Heart left ventricle (tissue), 16 donors: Measurements from ENCODE around the gene SLC22A4. TPM values are rescaled to one million over a fixed set of nuclear protein-coding genes. Genes with fewer than 3 reads are reported as not detected.

Source experiments
- ATAC-seq, 4 donors: fragments of 200-7000 bp; cut with Tn5 transposase; one replicate each; pipeline ENCODE4 v1.9.1; 2020 to 2022; ENCODE audit warnings: moderate library complexity in 4 of 4, mild to moderate bottlenecking in 3 of 4, moderate number of reproducible peaks in 1 of 4
- DNase-seq, 5 donors: peaks; one replicate each; pipeline ENCODE4 v3.0.0-alpha.2; 2020
- H3K27ac ChIP-seq, 12 donors: fragments of 200-600 bp; sonication (generic) in 4 of 12; one replicate each; pipeline versions ENCODE4 v1.5.0 to v1.8.0; 2016 to 2022; ENCODE audit warnings: mild to moderate bottlenecking in 2 of 12
- H3K27me3 ChIP-seq, 9 donors: fragments of 200-600 bp; sonication (generic) in 2 of 9; one replicate each; pipeline versions ENCODE4 v1.5.1 to v1.8.0; 2016 to 2022; ENCODE audit warnings: mild to moderate bottlenecking in 3 of 9
- H3K36me3 ChIP-seq, 9 donors: fragments of 200-600 bp; sonication (generic) in 2 of 9; one replicate each; pipeline versions ENCODE4 v1.5.0 to v1.8.0; 2018 to 2022; ENCODE audit warnings: mild to moderate bottlenecking in 2 of 9
- H3K4me1 ChIP-seq, 12 donors: fragments of 200-600 bp; sonication (generic) in 4 of 12; one replicate each; pipeline versions ENCODE4 v1.5.0 to v1.8.0; 2016 to 2022; ENCODE audit warnings: mild to moderate bottlenecking in 3 of 12
- H3K4me3 ChIP-seq, 12 donors: fragments of 200-600 bp; sonication (generic) in 4 of 12; one replicate each; pipeline versions ENCODE4 v1.5.0 to v1.8.0; 2017 to 2022; ENCODE audit warnings: mild to moderate bottlenecking in 9 of 12, moderate library complexity in 4 of 12
- H3K9me3 ChIP-seq, 12 donors: fragments of 200-600 bp; sonication (generic) in 4 of 12; one replicate each; pipeline versions ENCODE4 v1.5.0 to v1.8.0; 2016 to 2022; ENCODE audit warnings: mild to moderate bottlenecking in 1 of 12
- CTCF ChIP-seq, 12 donors: fragments of 200-600 bp; sonication (generic) in 4 of 12; IDR thresholded peaks; one replicate each; pipeline versions ENCODE4 v1.5.0 to v1.8.0; 2018 to 2022; ENCODE audit warnings: antibody characterized with exemption in 12 of 12, mild to moderate bottlenecking in 5 of 12
- POLR2A ChIP-seq, 2 donors: fragments of 450-650 bp; IDR thresholded peaks; one replicate each; pipeline ENCODE4 v1.6.1; 2017; ENCODE audit warnings: antibody characterized with exemption in 2 of 2, mild to moderate bottlenecking in 2 of 2, moderate library complexity in 2 of 2
- WGBS, 4 donors: extraction: QIAGEN DNeasy Blood & Tissue Kit in 2 of 4; methylation state at CpG; one replicate each; pipeline versions ENCODE4 v1.1.5 to v1.1.7; 2013 to 2018; 5-methylcytosine and 5-hydroxymethylcytosine counted together
- intact Hi-C, 10 donors: fragments of 100-400 bp; cut with DNase I; formaldehyde crosslinking; loops; one replicate each; pipeline versions ENCODE4 v1.11.1 to v1.14.2; 2022
- polyA plus RNA-seq, 2 donors: library from polyadenylated mRNA; stranded (reverse); fragments of 200-250 nt; gene quantifications; one replicate each; pipeline ENCODE4 v1.2.3, GENCODE V29; 2013
- total RNA-seq, 9 donors: library from RNA; depleted of rRNA in 2 of 9; stranded (reverse); fragments of >200 nt in 2 of 9; fragmentation: NEBNext Ultra II Directional in 3 of 9; extraction: Animal tissue kit (Norgen Biotek cat#: 25700) in 3 of 9; gene quantifications; one replicate each; pipeline versions ENCODE4 v1.1.0 to v1.2.4, GENCODE V29; 2016 to 2023
- donor health status: ischemic (EF 13 %, LVEDD 7.1; RV severe dilation, severe dysfunction).
- donor health status: healthy with polysubstance abuse.
- donor health status: DM: no; HTN: yes; CAD: no.
- donor health status: DM: no; HTN: no; CAD: no.
- donor health status: ischemic (EF 25% LVEDD 6.9; RV normal size, moderate dysfunction).
- donor health status: ischemic (EF 25% LVEDD 5.7; RV mildly dilated, moderate dysfunction).
- donor health status: healthy.
- donor health status: DM: yes; HTN: yes; CAD: no.
- donor health status: ischemic (EF 35%, LVEDD 5.7; RV mildly dilated, moderate dysfunction).
- donor health status: nonischemic (EF 11% LVEDD 7.7; RV severe dilation, severe dysfunction).
- donor health status: DM: yes; HTN: yes; CAD: no.
- donor health status: PGD.
- donor health status: ischemic (EF 29% LVEDD 5.4; RV normal size, mild dysfunction).
- donor health status: nonischemic (EF 23%, LVEDD 6.1; RV moderate dilation, normal function).

SLC22A4 gene
- total and polyA plus RNA-seq, 11 donors, result 0.30 to 4.9 (median 2.2) TPM

DNA sequence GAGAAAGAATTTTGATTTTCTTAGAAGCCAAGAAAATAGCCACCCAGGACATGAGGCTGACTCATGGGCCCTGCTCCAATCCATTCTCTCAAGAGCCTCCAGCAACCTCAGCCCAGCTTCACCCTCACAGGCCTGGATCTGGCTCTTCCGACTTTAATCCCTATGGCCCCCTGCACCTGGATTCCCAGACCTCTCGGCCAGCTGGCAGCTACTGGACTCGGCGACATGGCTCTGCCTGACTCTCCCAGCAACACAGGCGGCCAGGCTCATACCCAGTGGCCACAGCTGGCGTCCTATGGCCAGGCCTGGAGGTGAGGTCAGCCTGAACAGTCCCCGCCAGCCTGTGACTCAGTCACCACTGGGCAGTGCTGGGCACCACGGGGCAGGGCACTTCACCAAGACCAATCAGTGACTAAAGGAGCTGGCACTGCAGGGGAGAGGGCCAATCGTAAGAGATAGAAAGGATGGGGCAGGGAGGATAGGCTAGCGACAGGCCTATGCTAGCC, 42.9 kb upstream of the SLC22A4 start:
- peak in 1 of 5 donors; percentile 12 for DNase-seq
- 89 to 99% (median 94%) methylated on average over 10 of the region's 10 CpGs for WGBS, 4 donors
- H3K4me1 ChIP-seq, result peaks cover 0 to 14% (median 8%) of the 10 kb centered on the region in 12 donors
- no peaks in the 10 kb centered on the region for H3K27me3 ChIP-seq
- peaks cover 0 to 14% (median 7%) of the 10 kb centered on the region in 12 donors for H3K9me3 ChIP-seq
- no peaks in the 10 kb centered on the region for H3K36me3 ChIP-seq
- TF ChIP-seq CTCF (IDR thresholded peaks at IDR 0.05), result no peak
- no peak for TF ChIP-seq POLR2A (IDR thresholded peaks at IDR 0.05)
- intact Hi-C loops, result no loop called here
- H3K4me3 ChIP-seq, result no peak overlapping the region
- ATAC-seq, result no peak
- H3K27ac ChIP-seq, result no peak overlapping the region

DNA sequence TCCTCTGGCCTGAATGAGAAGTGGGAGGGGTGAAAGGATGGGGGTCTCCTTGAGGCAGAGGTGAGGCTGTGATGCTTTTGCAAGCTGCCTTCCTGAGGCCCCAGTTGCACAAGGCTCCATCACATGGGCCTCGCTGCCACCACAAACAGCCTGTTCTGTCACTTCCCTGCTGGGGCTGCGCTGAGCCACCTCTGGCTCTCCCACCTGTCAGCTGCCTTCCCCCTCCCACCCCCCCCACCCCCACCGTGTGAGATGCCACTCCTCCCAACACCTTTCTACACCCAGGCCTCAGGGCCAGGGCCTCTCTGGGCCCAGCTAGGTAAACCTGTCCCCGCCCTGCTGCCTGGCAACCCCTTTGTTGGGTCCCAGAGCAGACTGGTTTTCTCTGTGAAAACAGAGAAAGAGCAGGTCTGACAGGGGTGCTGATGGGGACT, 41.2 kb upstream of the SLC22A4 start:
- Histone ChIP-seq H3K4me1 (peaks cover 0 to 24% (median 12%) of the 10 kb centered on the region in 12 donors), H3K9me3 (no peaks in the 10 kb centered on the region), H3K4me3 (no peak overlapping the region), H3K27me3 (peaks cover 0 to 14% (median 0%) of the 10 kb centered on the region in 9 donors), H3K27ac (no peak overlapping the region), H3K36me3 (no peaks in the 10 kb centered on the region)
- ATAC-seq (no peak), DNase-seq (peak in 1 of 5 donors; percentile 5)
- intact Hi-C loops, result no loop called here
- TF ChIP-seq CTCF (IDR thresholded peaks at IDR 0.05), result no peak
- TF ChIP-seq POLR2A (IDR thresholded peaks at IDR 0.05), result no peak
- WGBS, 4 donors, result 73 to 80% (median 77%) methylated on average over 3 to 4 of the region's 4 CpGs

- Histone ChIP-seq H3K36me3 (no peaks in the 10 kb centered on the region), H3K9me3 (no peaks in the 10 kb centered on the region), H3K27ac (peak overlapping the region in 5 of 12 donors; percentile 12 to 55 (median 45)), H3K4me3 (no peak overlapping the region), H3K4me1 (peaks cover 0 to 29% (median 16%) of the 10 kb centered on the region in 12 donors), H3K27me3 (peaks cover 0 to 14% (median 0%) of the 10 kb centered on the region in 9 donors)
- intact Hi-C loops, result no loop called here
- TF ChIP-seq CTCF (IDR thresholded peaks at IDR 0.05) (no peak), POLR2A (IDR thresholded peaks at IDR 0.05) (no peak)
- peak in 1 of 5 donors; percentile 18 for DNase-seq
- ATAC-seq, result no peak
- 93 to 100% (median 94%) methylated on average over 6 to 8 of the region's 8 CpGs for WGBS, 4 donors
Observed at GRCh38 chr5:132253452-132254320, 40.5 kb upstream of the SLC22A4 start.

DNA sequence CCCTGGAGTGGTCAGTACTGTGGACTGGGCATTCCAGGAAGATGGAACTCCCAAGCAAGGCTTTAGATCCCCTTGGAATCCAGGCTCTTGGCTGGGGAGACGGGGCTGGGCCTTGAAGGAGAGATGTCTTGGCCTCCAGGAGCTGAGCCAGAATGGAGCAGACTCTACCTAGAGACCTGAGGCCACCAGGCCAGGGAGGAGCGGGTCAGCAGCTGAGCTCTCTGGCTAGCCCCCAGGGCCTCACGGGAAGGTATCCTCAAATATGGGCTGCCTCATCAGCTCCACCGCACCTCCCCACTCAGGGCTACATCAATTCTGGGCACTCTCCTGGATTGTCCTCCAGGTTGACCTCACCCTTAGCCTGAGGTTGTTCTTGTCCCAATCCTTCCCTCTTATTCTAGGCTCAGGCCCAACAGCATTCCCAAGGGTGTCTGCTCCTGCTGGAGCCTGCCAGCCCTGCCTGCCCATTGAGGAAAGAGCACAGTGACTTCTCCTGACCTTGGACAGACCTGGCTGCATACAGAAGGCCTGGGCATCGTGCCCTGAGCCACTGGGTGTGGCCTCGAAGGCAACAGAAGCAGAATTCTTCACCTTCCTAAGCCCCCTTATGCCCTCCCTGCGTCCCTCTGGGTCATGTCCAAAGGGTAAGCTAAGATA, 39.7 kb upstream of the SLC22A4 start:
- no peak overlapping the region for H3K4me3 ChIP-seq
- peak overlapping the region in 8 of 12 donors; percentile 9 to 58 (median 46) for H3K27ac ChIP-seq
- peaks cover 0 to 37% (median 18%) of the 10 kb centered on the region in 12 donors for H3K4me1 ChIP-seq
- TF ChIP-seq POLR2A (IDR thresholded peaks at IDR 0.05), result no peak
- TF ChIP-seq CTCF (IDR thresholded peaks at IDR 0.05), result no peak
- ATAC-seq (peak; percentile 61 to 81 (median 69)), DNase-seq (peak; percentile 56 to 85 (median 77))
- no peaks in the 10 kb centered on the region for H3K9me3 ChIP-seq
- intact Hi-C loops, result no loop called here
- H3K36me3 ChIP-seq, result no peaks in the 10 kb centered on the region
- WGBS, 4 donors, result 31 to 33% (median 32%) methylated on average over 4 to 7 of the region's 7 CpGs
- peaks cover 0 to 14% (median 0%) of the 10 kb centered on the region in 9 donors for H3K27me3 ChIP-seq
